ENCODE results near the gene SBF2. TPM values are rescaled to one million over a fixed set of nuclear protein-coding genes. Genes with fewer than 3 reads are reported as not detected.

SBF2 gene
- total RNA-seq, 2 experiments from 2014 or later, result 15.8 to 18.6 TPM

DNA sequence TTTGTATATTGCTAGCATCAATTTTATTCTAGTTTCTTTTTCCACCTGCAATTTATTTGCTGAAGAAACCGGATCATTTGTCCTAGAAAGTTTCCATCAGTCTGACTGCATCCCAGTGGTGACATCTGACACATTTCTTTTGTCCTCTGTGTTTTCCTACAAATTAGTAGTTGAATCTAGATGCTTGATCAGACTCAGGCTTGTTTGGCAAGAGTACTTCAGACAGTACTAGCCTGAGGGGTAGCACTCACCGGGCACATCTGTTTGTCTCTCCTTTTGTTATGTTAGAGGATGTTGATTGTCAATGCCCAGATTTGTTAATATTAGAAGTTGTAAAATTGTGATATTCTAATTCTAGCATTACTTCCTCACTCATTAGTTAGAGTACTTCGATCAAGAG lies 425.4 kb downstream of the SBF2 start:
- H3K4me3 Mint-ChIP-seq, result no peak overlapping the region
- no peak overlapping the region for H3K27ac Mint-ChIP-seq
- H3K36me3 Mint-ChIP-seq, result peaks cover 3% of the 10 kb centered on the region
- POLR2A ChIA-PET, result interaction anchor here (0.6 kb wide), 2 partner anchors 135 to 1287 kb away, joined by 3 to 9 read pairs; no protein-coding TSS in a partner anchor
- ATAC-seq (ENCODE audit: low read depth), result no peak
- no peaks in the 10 kb centered on the region for H3K27me3 Mint-ChIP-seq
- no peak for DNase-seq
- peaks cover 1% of the 10 kb centered on the region for H3K4me1 Mint-ChIP-seq
- peaks cover 3% of the 10 kb centered on the region for H3K9me3 Mint-ChIP-seq

DNA sequence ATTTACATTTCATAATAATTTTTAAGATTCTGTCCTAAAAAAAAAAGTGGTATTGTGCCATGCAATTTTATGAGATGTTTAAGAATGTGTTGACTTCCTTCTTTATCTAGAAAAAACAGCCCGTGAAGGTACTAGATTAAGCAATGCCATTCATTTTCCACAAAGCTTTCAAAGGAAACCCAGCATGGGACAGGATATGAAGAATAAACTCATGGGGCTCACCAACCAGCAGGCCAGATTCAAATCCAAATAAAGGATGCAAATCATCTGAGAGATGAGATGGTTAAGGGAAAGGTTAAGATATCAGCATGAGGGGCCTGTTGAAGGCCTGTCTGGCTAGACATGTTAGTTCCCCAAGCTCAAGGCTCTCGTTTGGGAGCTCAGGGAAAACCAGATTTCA lies 431.0 kb downstream of the SBF2 start:
- POLR2A ChIA-PET, result no interaction called here
- Mint-ChIP-seq H3K36me3 (no peaks in the 10 kb centered on the region), H3K27ac (no peak overlapping the region), H3K4me3 (no peak overlapping the region), H3K9me3 (peaks cover 2% of the 10 kb centered on the region), H3K27me3 (no peaks in the 10 kb centered on the region), H3K4me1 (peaks cover 37% of the 10 kb centered on the region)
- ATAC-seq (ENCODE audit: low read depth), result no peak
- DNase-seq, result no peak

DNA sequence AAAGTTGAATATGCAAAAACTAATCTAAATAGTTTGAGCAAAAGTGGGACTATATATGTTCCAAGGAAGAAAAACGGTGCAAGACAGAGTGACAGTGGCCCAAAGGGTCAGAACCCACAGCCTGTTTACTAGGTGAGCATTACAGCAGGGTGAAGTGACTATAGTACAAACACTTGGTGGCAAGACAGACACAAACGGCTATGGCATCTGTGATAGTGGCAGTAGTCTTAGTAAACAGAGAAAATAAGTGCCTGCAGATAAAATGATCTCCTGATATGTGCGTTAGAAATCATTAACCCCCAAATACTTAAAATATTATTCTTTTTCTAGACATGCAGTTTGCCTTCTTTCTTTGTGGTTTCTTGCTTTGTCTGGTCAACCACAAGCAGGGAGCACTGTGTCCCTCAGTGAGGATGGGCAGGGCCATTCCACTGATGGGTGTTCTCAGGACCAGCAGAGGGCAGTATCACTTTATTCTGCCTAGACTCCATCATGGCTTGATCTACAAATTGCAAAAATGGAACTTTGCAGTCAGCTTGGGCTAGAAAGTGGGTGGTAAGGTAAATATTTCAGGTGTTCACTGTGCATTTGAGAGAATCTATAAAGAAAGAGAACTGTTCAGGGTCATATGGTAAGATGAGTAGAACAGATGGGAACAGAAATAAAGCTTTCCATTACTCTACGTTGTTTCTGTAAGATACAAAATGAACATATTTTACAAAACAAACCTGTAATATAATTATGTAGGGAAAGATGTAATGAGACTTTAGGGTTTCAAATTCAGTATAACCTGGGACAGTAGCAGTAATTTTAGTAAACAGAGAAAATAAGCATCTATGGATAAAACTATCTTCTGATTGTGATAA lies 431.9 kb downstream of the SBF2 start:
- no peak overlapping the region for H3K27ac Mint-ChIP-seq
- no peaks in the 10 kb centered on the region for H3K27me3 Mint-ChIP-seq
- DNase-seq (peak; percentile 34), ATAC-seq (ENCODE audit: low read depth) (peak; percentile 65)
- peaks cover 38% of the 10 kb centered on the region for H3K4me1 Mint-ChIP-seq
- no peaks in the 10 kb centered on the region for H3K9me3 Mint-ChIP-seq
- H3K4me3 Mint-ChIP-seq, result no peak overlapping the region
- H3K36me3 Mint-ChIP-seq, result no peaks in the 10 kb centered on the region
- POLR2A ChIA-PET, result no interaction called here

DNA sequence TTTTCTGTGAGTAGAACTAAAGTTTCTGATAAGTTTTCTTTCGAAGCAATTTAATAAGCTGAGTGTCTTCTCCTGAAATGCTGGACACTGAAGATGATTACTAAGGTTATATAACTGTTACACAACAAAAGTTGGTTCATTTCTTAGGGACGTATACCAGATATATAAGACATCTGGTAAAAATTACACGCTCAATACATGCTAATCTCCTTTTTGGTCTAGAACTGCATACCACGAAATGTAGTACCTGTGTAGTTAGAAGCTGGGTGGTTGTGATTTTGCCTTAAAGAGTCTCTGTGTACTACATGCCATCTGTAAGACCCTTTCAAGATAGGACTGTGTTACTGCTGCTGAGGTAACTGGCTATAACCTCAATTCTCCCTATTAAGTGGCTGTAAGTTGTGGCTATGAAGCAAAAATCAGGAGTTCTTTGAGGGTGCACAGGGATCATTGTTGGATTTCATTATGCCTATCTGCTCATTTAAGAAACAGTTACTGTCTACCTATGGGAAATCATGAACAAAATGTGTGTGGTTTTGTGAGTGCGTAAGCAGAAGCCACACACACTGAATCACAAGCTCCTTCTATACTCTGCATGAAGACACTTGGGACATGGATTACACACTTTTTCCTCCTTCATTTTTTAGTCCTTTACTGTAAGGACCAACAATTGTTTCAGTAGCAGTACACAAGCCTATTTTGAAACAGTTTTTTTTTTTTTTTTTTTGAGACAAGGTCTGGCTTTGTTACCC lies 434.3 kb downstream of the SBF2 start:
- no peaks in the 10 kb centered on the region for H3K27me3 Mint-ChIP-seq
- peak; percentile 60 for ATAC-seq (ENCODE audit: low read depth)
- H3K36me3 Mint-ChIP-seq, result no peaks in the 10 kb centered on the region
- no peak for DNase-seq
- no peaks in the 10 kb centered on the region for H3K9me3 Mint-ChIP-seq
- H3K4me1 Mint-ChIP-seq, result peaks cover 38% of the 10 kb centered on the region
- peak overlapping the region; percentile 23 for H3K4me3 Mint-ChIP-seq
- peak overlapping the region; percentile 46 for H3K27ac Mint-ChIP-seq
- POLR2A ChIA-PET, result no interaction called here

DNA sequence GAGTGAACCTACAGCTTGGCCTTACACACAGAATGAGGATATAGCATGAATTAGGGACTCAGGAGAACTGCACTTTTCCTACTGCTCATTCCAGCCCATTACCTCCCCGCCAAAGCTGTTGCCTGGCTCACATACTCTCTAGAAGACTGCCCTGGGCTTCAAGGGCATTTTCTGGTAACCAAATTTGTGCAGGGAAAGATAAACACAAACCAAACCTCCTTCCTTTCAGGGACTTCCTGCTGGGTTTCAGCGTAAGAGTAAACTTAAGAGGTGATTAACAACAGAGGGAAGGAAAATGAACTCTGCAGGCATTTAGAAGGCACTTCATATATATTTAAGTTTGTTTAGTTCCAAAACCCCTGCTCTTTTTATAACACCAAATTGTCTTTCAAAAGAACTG lies 435.2 kb downstream of the SBF2 start:
- peak overlapping the region; percentile 66 for H3K4me3 Mint-ChIP-seq
- H3K27me3 Mint-ChIP-seq, result no peaks in the 10 kb centered on the region
- DNase-seq, result no peak
- peak; percentile 46 for ATAC-seq (ENCODE audit: low read depth)
- H3K9me3 Mint-ChIP-seq, result no peaks in the 10 kb centered on the region
- POLR2A ChIA-PET, result interaction anchor here (0.6 kb wide), 1 partner anchor 64 kb away, joined by 3 read pairs; no protein-coding TSS in a partner anchor
- H3K27ac Mint-ChIP-seq, result peak overlapping the region; percentile 73
- no peaks in the 10 kb centered on the region for H3K36me3 Mint-ChIP-seq
- peaks cover 38% of the 10 kb centered on the region for H3K4me1 Mint-ChIP-seq

DNA sequence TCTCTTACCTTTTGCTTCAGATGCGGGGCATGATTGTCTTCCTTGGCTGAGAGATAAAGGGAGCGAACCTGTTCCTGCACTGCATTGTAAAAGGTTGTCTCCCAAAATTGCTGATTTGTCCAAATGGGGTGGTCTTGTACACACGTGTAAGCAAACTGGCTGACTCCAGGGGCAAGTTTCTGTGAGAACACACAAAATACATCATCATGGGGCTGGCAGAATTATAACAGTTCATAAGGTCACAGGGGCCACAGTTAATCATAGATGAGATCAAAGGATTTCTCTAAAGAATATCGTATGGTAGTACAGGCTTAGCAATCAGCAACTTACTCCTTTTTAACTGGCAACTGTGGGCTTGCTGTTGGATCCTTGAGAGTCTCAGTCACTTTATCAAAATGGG lies 435.8 kb downstream of the SBF2 start:
- Mint-ChIP-seq H3K4me3 (no peak overlapping the region), H3K27me3 (no peaks in the 10 kb centered on the region), H3K9me3 (no peaks in the 10 kb centered on the region), H3K36me3 (no peaks in the 10 kb centered on the region), H3K27ac (peak overlapping the region; percentile 15), H3K4me1 (peaks cover 38% of the 10 kb centered on the region)
- no peak for ATAC-seq (ENCODE audit: low read depth)
- POLR2A ChIA-PET, result no interaction called here
- DNase-seq, result no peak

DNA sequence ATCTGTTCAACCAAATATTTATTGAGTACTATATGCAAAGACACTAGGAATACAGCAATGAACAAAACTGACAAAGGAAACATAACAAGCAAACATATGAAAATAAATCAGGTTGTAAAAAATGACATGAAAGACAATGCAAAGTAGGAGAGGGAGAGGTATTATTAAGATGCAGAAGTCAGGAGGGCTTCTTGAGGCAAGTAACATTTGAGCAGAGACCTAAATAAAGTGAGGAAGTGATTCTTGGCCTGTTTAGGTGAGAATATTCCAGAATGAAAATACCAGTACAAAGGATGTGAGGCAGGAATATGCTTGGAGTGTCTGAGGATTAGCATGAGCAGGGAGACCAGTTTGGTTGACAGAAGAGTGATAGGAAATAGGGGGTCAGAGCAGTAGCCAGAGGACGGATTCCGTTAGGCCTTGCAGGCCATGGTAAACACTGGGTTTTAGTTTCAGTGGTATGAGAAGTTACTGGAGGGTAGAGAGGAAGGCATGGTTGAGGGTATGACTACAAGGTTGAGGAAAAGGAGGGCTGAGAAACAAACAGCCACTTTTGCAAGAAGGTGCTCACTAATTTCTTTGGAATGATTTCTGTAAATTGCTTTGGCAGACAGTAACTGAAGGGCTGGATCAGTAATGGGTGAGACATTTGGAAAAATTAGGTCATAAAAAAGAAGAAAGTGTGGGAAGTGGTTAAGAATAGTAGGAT lies 438.3 kb downstream of the SBF2 start:
- no peak for DNase-seq
- POLR2A ChIA-PET, result interaction anchor here (0.8 kb wide), 1 partner anchor 1002 kb away, joined by 3 read pairs; the partner anchor contains the start of gene ZBED5
- Mint-ChIP-seq H3K27ac (no peak overlapping the region), H3K4me1 (peaks cover 26% of the 10 kb centered on the region), H3K4me3 (no peak overlapping the region), H3K9me3 (no peaks in the 10 kb centered on the region), H3K27me3 (no peaks in the 10 kb centered on the region), H3K36me3 (no peaks in the 10 kb centered on the region)
- no peak for ATAC-seq (ENCODE audit: low read depth)

DNA sequence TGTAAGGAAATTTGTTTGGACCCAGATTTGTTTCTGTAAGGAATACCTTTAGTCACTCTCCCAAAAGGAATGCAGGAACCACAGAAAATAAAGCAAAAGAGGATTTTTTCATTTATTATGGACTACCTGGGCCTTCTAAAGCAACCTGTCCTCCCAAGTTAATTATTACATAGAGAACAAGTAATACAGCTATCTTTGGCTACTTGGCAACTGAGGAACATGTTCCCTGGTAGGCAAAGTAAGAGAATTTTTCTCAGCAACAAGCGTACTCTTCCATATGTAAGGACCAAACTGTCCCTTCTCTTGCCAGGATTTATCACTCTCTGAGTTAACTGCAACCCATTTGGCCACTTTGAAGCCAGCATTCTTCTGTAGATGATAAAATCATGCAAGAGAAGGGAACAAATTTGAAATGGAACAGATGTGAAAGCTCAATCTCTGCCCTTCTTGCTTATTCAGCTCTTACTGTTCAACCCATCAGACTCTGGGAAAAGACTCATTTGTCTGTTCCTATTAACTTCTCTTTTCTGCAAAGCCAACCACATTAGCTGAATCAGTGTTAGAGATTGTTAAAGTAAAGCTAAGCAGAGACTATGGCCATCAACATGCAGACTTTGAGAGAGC lies 440.0 kb downstream of the SBF2 start:
- no peak for DNase-seq
- Mint-ChIP-seq H3K4me3 (no peak overlapping the region), H3K4me1 (peaks cover 11% of the 10 kb centered on the region), H3K27me3 (no peaks in the 10 kb centered on the region), H3K36me3 (peaks cover 2% of the 10 kb centered on the region), H3K9me3 (no peaks in the 10 kb centered on the region), H3K27ac (no peak overlapping the region)
- no peak for ATAC-seq (ENCODE audit: low read depth)
- POLR2A ChIA-PET, result no interaction called here

DNA sequence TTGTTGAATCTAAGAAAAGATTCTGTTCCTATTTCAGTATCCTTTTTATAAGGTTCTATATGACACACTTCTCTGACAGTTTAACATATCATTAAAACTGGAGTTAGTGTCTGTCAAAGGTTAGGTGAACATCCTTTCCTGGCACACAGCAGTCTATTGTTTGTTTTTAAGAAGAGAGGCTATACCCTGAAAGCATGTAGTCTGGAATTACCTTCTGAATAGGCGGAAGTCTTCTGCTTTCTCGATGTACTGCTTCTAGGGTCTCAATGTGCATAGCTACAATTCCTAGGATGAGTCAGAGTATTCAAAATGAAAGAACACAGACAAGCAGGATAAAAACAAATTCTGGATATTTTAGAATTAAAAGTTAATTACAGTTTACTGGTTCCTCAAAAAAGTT lies 441.6 kb downstream of the SBF2 start:
- Mint-ChIP-seq H3K27me3 (no peaks in the 10 kb centered on the region), H3K4me1 (no peaks in the 10 kb centered on the region), H3K36me3 (peaks cover 4% of the 10 kb centered on the region), H3K4me3 (no peak overlapping the region), H3K9me3 (no peaks in the 10 kb centered on the region), H3K27ac (no peak overlapping the region)
- ATAC-seq (ENCODE audit: low read depth) (no peak), DNase-seq (no peak)
- POLR2A ChIA-PET, result no interaction called here

DNA sequence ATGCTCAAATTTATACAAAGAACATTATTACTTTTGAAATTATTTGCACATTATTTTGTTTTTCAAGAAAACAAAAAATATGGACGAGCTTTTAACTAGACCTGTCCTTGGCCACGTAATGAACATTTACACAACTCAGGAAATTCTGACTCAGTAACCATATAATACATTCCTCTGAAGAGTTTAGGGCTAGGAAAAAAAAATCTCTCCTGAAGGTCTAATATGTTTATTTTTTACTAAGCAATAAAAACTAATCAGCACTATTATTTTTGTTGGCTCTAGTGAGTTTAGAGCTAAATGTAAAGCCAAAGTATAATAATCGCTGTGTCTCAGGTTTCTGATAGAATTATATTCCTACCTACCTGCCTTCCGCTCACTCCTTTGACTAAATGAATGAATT lies 442.7 kb downstream of the SBF2 start:
- Mint-ChIP-seq H3K4me3 (no peak overlapping the region), H3K36me3 (peaks cover 4% of the 10 kb centered on the region), H3K4me1 (no peaks in the 10 kb centered on the region), H3K9me3 (no peaks in the 10 kb centered on the region), H3K27me3 (no peaks in the 10 kb centered on the region), H3K27ac (no peak overlapping the region)
- ATAC-seq (ENCODE audit: low read depth), result no peak
- POLR2A ChIA-PET, result no interaction called here
- no peak for DNase-seq

DNA sequence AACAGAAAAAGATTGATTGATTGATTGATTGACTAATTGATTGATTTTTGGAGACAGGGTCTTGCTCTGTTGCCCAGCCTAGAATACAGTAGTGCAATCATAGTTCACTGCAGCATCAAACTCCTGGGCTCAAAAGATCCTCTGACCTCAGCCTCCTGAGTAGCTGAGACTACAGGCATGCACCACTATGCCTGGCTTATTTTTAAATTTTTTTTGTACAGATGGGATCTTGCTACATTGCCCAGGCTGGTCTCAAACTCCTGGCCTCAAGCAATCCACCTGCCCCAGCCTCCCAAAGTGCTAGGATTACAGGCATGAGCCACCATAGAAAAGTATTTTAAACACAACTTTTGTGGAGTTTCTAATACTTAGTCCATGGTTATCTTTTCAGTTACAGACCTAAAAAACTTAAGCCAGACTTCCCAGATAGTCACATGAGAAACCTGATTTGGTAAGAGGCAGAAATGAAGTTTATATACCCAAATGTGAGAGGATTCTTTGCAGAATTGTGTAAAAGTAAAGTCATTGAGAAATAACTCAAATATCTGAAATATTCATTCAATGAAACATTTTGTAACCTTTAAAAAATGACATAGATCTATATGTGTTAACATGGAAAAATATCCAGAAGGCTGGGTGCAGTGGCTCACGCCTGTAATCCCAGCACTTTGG lies 443.7 kb downstream of the SBF2 start:
- Mint-ChIP-seq H3K4me3 (no peak overlapping the region), H3K27me3 (no peaks in the 10 kb centered on the region), H3K36me3 (peaks cover 11% of the 10 kb centered on the region), H3K27ac (no peak overlapping the region), H3K9me3 (no peaks in the 10 kb centered on the region), H3K4me1 (no peaks in the 10 kb centered on the region)
- no peak for ATAC-seq (ENCODE audit: low read depth)
- POLR2A ChIA-PET, result no interaction called here
- DNase-seq, result no peak

DNA sequence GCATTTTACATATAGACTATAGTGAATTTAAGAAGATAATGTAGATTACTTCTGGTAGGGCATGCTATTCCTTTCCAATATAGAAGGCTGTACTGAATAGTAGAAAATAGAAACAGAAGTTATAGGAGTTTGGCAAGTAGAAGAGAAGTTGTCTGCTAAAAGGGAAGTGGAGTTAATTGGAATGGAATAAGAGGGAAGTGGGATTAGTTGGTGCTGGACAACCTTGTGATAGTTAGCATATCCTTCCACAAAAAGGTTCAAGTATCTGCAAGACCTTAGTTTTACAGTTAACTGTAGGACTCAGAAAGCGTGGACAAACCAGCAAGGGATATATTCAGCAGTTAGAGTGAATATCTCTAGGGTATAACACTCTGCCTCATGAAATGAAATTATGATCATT lies 444.6 kb downstream of the SBF2 start:
- Mint-ChIP-seq H3K27ac (no peak overlapping the region), H3K36me3 (peaks cover 16% of the 10 kb centered on the region), H3K9me3 (no peaks in the 10 kb centered on the region), H3K4me3 (no peak overlapping the region), H3K4me1 (no peaks in the 10 kb centered on the region), H3K27me3 (no peaks in the 10 kb centered on the region)
- POLR2A ChIA-PET, result no interaction called here
- ATAC-seq (ENCODE audit: low read depth) (no peak), DNase-seq (no peak)

DNA sequence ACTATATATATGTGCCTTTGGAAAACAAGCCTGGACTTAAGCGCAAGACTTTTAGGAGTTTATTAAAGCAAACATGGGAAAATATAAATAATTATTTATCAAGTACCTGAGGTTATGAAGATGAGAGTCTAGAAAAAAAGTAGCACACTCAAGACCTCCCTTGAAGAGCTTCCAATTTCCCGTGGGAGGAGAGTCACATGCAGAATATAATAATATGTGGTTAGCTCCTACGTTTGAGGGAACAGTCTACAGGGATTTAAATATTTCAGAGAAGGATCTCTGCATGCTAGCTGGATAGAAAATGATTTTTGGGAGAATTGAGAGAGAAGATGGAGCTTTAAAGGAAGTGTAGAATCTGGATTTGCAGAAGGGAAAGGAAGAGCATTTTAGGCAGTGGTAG lies 446.4 kb downstream of the SBF2 start:
- Mint-ChIP-seq H3K36me3 (peaks cover 23% of the 10 kb centered on the region), H3K27ac (no peak overlapping the region), H3K4me1 (peaks cover 6% of the 10 kb centered on the region), H3K9me3 (no peaks in the 10 kb centered on the region), H3K27me3 (no peaks in the 10 kb centered on the region), H3K4me3 (no peak overlapping the region)
- ATAC-seq (ENCODE audit: low read depth) (no peak), DNase-seq (no peak)
- POLR2A ChIA-PET, result no interaction called here
